ENCODE results near the gene DUSP7. TPM values are rescaled to one million over a fixed set of nuclear protein-coding genes. Genes with fewer than 3 reads are reported as not detected.
A peak's percentile ranks its signal among the peaks of the same experiment; 100 is the strongest.

Gene DUSP7
- total RNA-seq, 6 donors from 2014 or later = 24.1 to 49.1 (median 35.3) TPM

- WGBS, 2 donors = 35 to 43% methylated on average over 5 to 22 of the region's 22 CpGs
- peak overlapping the region; percentile 66 to 85 (median 82) for H3K27ac ChIP-seq
- H3K4me3 ChIP-seq = no peak overlapping the region
- DNase-seq (peak in 1 of 2 donors; percentile 80), ATAC-seq (ENCODE audit: low FRiP score in 2 of 2) (peak; percentile 33 to 67)
- no peaks in the 10 kb centered on the region for H3K9me3 ChIP-seq
- peaks cover 19 to 33% (median 23%) of the 10 kb centered on the region in 4 donors for H3K4me1 ChIP-seq
- no peaks in the 10 kb centered on the region for H3K36me3 ChIP-seq
- TF ChIP-seq POLR2A (IDR thresholded peaks at IDR 0.05) = peak in 1 of 4 donors; percentile 41
- peak in 2 of 6 experiments; percentile 13 to 27 for TF ChIP-seq CTCF (IDR thresholded peaks at IDR 0.05)
- TF ChIP-seq POLR2AphosphoS5 (IDR thresholded peaks at IDR 0.05) = peak; percentile 22 to 28
- peak in 1 of 4 donors; percentile 18 for TF ChIP-seq EP300 (IDR thresholded peaks at IDR 0.05)
- H3K27me3 ChIP-seq = no peaks in the 10 kb centered on the region
Measured at GRCh38 chr3:52070724-52071621, 14.6 kb upstream of the DUSP7 start.

- DNase-seq = no peak
- WGBS, 2 donors = 100% methylated on average over 4 of the region's 4 CpGs; no CpG with 5 or more reads in 1 of the 2 donors
- H3K27me3 ChIP-seq = no peaks in the 10 kb centered on the region
- no peak for ATAC-seq (ENCODE audit: low FRiP score in 2 of 2)
- H3K4me1 ChIP-seq = peaks cover 29 to 43% (median 32%) of the 10 kb centered on the region in 4 donors
- TF ChIP-seq POLR2A (IDR thresholded peaks at IDR 0.05) (no peak), EP300 (IDR thresholded peaks at IDR 0.05) (no peak), POLR2AphosphoS5 (IDR thresholded peaks at IDR 0.05) (no peak), CTCF (IDR thresholded peaks at IDR 0.05) (no peak)
- H3K9me3 ChIP-seq = no peaks in the 10 kb centered on the region
- H3K4me3 ChIP-seq = no peak overlapping the region
- no peaks in the 10 kb centered on the region for H3K36me3 ChIP-seq
- peak overlapping the region; percentile 66 to 85 (median 82) for H3K27ac ChIP-seq
Measured at GRCh38 chr3:52069855-52070254, 13.5 kb upstream of the DUSP7 start.

- H3K4me3 ChIP-seq = no peak overlapping the region
- no peak for TF ChIP-seq EP300 (IDR thresholded peaks at IDR 0.05)
- TF ChIP-seq CTCF (IDR thresholded peaks at IDR 0.05) = no peak
- no peak for TF ChIP-seq POLR2A (IDR thresholded peaks at IDR 0.05)
- no peak for TF ChIP-seq POLR2AphosphoS5 (IDR thresholded peaks at IDR 0.05)
- no peak for ATAC-seq (ENCODE audit: low FRiP score in 2 of 2)
- 94 to 98% methylated on average over 5 of the region's 5 CpGs for WGBS, 2 donors
- H3K9me3 ChIP-seq = no peaks in the 10 kb centered on the region
- DNase-seq = no peak
- H3K4me1 ChIP-seq = peaks cover 29 to 43% (median 32%) of the 10 kb centered on the region in 4 donors
- no peak overlapping the region for H3K27ac ChIP-seq
- no peaks in the 10 kb centered on the region for H3K36me3 ChIP-seq
- H3K27me3 ChIP-seq = no peaks in the 10 kb centered on the region
Measured at GRCh38 chr3:52069135-52069534, 12.8 kb upstream of the DUSP7 start.

GRCh38 chr3:52068730-52069129, 12.4 kb upstream of the DUSP7 start:
- WGBS, 2 donors = 87 to 96% methylated on average over 11 of the region's 12 CpGs
- Histone ChIP-seq H3K4me3 (no peak overlapping the region), H3K27ac (no peak overlapping the region), H3K36me3 (no peaks in the 10 kb centered on the region), H3K9me3 (no peaks in the 10 kb centered on the region), H3K27me3 (no peaks in the 10 kb centered on the region), H3K4me1 (peaks cover 29 to 43% (median 32%) of the 10 kb centered on the region in 4 donors)
- TF ChIP-seq POLR2A (IDR thresholded peaks at IDR 0.05) (no peak), POLR2AphosphoS5 (IDR thresholded peaks at IDR 0.05) (no peak), EP300 (IDR thresholded peaks at IDR 0.05) (no peak), CTCF (IDR thresholded peaks at IDR 0.05) (no peak)
- no peak for ATAC-seq (ENCODE audit: low FRiP score in 2 of 2)
- DNase-seq = no peak
